NOMO-1 treated with dmso at 0.1 percent for 144 hours (cell line): ENCODE measurements around the gene ZNF780B.
"Not testable (repeated sequence)": the region's sequence is repeated elsewhere in the genome, so short reads cannot be mapped to it uniquely, and the experiment has no call there.

Experiments used
- DNase-seq: peaks from one replicate; lab custom pipeline; 2025; ENCODE audit not compliant: unreplicated experiment; lab: John Stamatoyannopoulos, UW

ZNF780B gene

GRCh38 chr19:40041718-40042117 is 14.3 kb downstream of the ZNF780B start:
- not testable (repeated sequence) for DNase-seq

GRCh38 chr19:40038047-40038446 is 18.0 kb downstream of the ZNF780B start:
- not testable (repeated sequence) for DNase-seq

GRCh38 chr19:40035996-40036395 is 20.0 kb downstream of the ZNF780B start:
- no peak for DNase-seq

- DNase-seq: no peak
Measured at GRCh38 chr19:40033989-40034560, 22.0 kb downstream of the ZNF780B start.

- DNase-seq: no peak
Measured at GRCh38 chr19:40026597-40026970, 29.4 kb downstream of the ZNF780B start.

- no peak for DNase-seq
Measured at GRCh38 chr19:40025938-40026596, 30.0 kb downstream of the ZNF780B start.

- DNase-seq: no peak
Measured at GRCh38 chr19:40023969-40024368, 32.1 kb downstream of the ZNF780B start.

GRCh38 chr19:40013991-40014390 is 42.0 kb downstream of the ZNF780B start:
- no peak for DNase-seq

- DNase-seq: no peak
Measured at GRCh38 chr19:40009674-40010073, 46.4 kb downstream of the ZNF780B start.

GRCh38 chr19:40006273-40006691 is 49.7 kb downstream of the ZNF780B start:
- DNase-seq: no peak

- no peak for DNase-seq
Measured at GRCh38 chr19:40005691-40006272, 50.2 kb downstream of the ZNF780B start.

- DNase-seq: no peak
Measured at GRCh38 chr19:39998501-39998900, 57.5 kb downstream of the ZNF780B start.

- DNase-seq: no peak
Measured at GRCh38 chr19:39997638-39998216, 58.3 kb downstream of the ZNF780B start.

- DNase-seq: peak; percentile 83
Measured at GRCh38 chr19:39996811-39997637, 59.0 kb downstream of the ZNF780B start, which contains the start of gene ZNF546. TSS of gene ZNF546 (plus strand) at chr19:39997060. CDS start at chr19:39998327, 1,267 bp downstream.

GRCh38 chr19:39996218-39996810 is 59.7 kb downstream of the ZNF780B start:
- peak; percentile 77 for DNase-seq

GRCh38 chr19:39995794-39996193 is 60.2 kb downstream of the ZNF780B start:
- DNase-seq: no peak

- no peak for DNase-seq
Measured at GRCh38 chr19:39994361-39994760, 61.7 kb downstream of the ZNF780B start.

- no peak for DNase-seq
Measured at GRCh38 chr19:39993605-39994004, 62.4 kb downstream of the ZNF780B start.

- no peak for DNase-seq
Measured at GRCh38 chr19:39987596-39987995, 68.4 kb downstream of the ZNF780B start.

- no peak for DNase-seq
Measured at GRCh38 chr19:39987167-39987566, 68.9 kb downstream of the ZNF780B start.

GRCh38 chr19:39986643-39987042 is 69.4 kb downstream of the ZNF780B start:
- DNase-seq: no peak
